KMS-11 (cell line): Measurements from ENCODE around the gene KCNQ1.

Experiments
- H2AFZ ChIP-seq: fragments of 200-600 bp; sonication (generic); 2 replicates; pipeline ENCODE4 v1.6.1; 2016; ENCODE audit warnings: antibody characterized with exemption, mixed run types, low read depth
- H3K27ac ChIP-seq: fragments of 200-600 bp; sonication (generic); 2 replicates; pipeline ENCODE4 v1.6.1; 2016; ENCODE audit warnings: mild to moderate bottlenecking, mixed run types
- H3K27me3 ChIP-seq: fragments of 200-600 bp; sonication (generic); 2 replicates; pipeline ENCODE4 v1.6.1; 2017; ENCODE audit warnings: mild to moderate bottlenecking, low read depth, mixed run types, moderate library complexity; ENCODE audit not compliant: insufficient read depth
- H3K36me3 ChIP-seq: fragments of 200-600 bp; sonication (generic); 2 replicates; pipeline ENCODE4 v1.6.1; 2017; ENCODE audit warnings: mild to moderate bottlenecking, mixed run types; ENCODE audit not compliant: insufficient read depth
- H3K4me1 ChIP-seq: fragments of 200-600 bp; sonication (generic); 2 replicates; pipeline ENCODE4 v1.6.1; 2016; ENCODE audit warnings: mild to moderate bottlenecking, low read depth, mixed run types; ENCODE audit not compliant: poor library complexity, severe bottlenecking
- H3K4me2 ChIP-seq: fragments of 200-600 bp; sonication (generic); 2 replicates; pipeline ENCODE4 v1.7.0; 2016; ENCODE audit warnings: mild to moderate bottlenecking, mixed run types
- H3K4me3 ChIP-seq: fragments of 200-600 bp; sonication (generic); IDR thresholded peaks from 2 replicates; pipeline ENCODE4 v1.6.1; 2017; ENCODE audit warnings: low read depth, low read length, mixed read lengths; ENCODE audit not compliant: insufficient read depth
- H3K79me2 ChIP-seq: fragments of 200-600 bp; sonication (generic); 2 replicates; pipeline ENCODE4 v1.6.1; 2016; ENCODE audit warnings: low read depth, mixed run types; ENCODE audit not compliant: insufficient read depth
- H3K9ac ChIP-seq: fragments of 200-600 bp; sonication (generic); 2 replicates; pipeline ENCODE4 v1.6.1; 2016; ENCODE audit warnings: mild to moderate bottlenecking, mixed run types
- H4K20me1 ChIP-seq: fragments of 200-600 bp; sonication (generic); 2 replicates; pipeline ENCODE4 v1.6.1; 2016; ENCODE audit warnings: mild to moderate bottlenecking, mixed run types; ENCODE audit not compliant: insufficient read depth
- CTCF ChIP-seq: fragments of 200-600 bp; sonication (generic); conservative IDR thresholded peaks from 2 replicates; pipeline ENCODE4 v1.6.1; 2017; ENCODE audit warnings: low read depth, mild to moderate bottlenecking, antibody characterized with exemption, low read length, moderate library complexity, mixed read lengths

KCNQ1 gene

GRCh38 chr11:2548596-2548995, 103.8 kb downstream of the KCNQ1 start:
- no peaks in the 10 kb centered on the region for H3K79me2 ChIP-seq
- H3K4me2 ChIP-seq = no peak overlapping the region
- H3K4me1 ChIP-seq = no peaks in the 10 kb centered on the region
- H3K4me3 ChIP-seq = no peak overlapping the region
- no peaks in the 10 kb centered on the region for H4K20me1 ChIP-seq
- no peak overlapping the region for H3K27ac ChIP-seq
- TF ChIP-seq CTCF = no peak
- no peak overlapping the region for H2AFZ ChIP-seq
- no peaks in the 10 kb centered on the region for H3K27me3 ChIP-seq
- H3K9ac ChIP-seq = no peak overlapping the region
- H3K36me3 ChIP-seq = no peaks in the 10 kb centered on the region

- TF ChIP-seq CTCF = no peak
- no peaks in the 10 kb centered on the region for H3K27me3 ChIP-seq
- H3K27ac ChIP-seq = no peak overlapping the region
These were observed 104.3 kb downstream of the KCNQ1 start for GRCh38 chr11:2549080-2549479.

GRCh38 chr11:2549491-2549875, 104.7 kb downstream of the KCNQ1 start:
- Histone ChIP-seq H3K27ac (no peak overlapping the region), H3K4me2 (no peak overlapping the region), H4K20me1 (no peaks in the 10 kb centered on the region), H3K27me3 (no peaks in the 10 kb centered on the region), H3K4me3 (no peak overlapping the region), H3K36me3 (no peaks in the 10 kb centered on the region), H3K9ac (no peak overlapping the region), H2AFZ (no peak overlapping the region), H3K4me1 (no peaks in the 10 kb centered on the region), H3K79me2 (no peaks in the 10 kb centered on the region)
- TF ChIP-seq CTCF = no peak

More at GRCh38 chr11:2549080-2549479, 104.3 kb downstream of the KCNQ1 start:
- H3K4me2 ChIP-seq = no peak overlapping the region
- H3K4me3 ChIP-seq = no peak overlapping the region
- no peak overlapping the region for H2AFZ ChIP-seq
- no peaks in the 10 kb centered on the region for H3K79me2 ChIP-seq
- no peaks in the 10 kb centered on the region for H4K20me1 ChIP-seq
- H3K36me3 ChIP-seq = no peaks in the 10 kb centered on the region
- no peak overlapping the region for H3K9ac ChIP-seq
- no peaks in the 10 kb centered on the region for H3K4me1 ChIP-seq

- H2AFZ ChIP-seq = no peak overlapping the region
- H3K9ac ChIP-seq = no peak overlapping the region
- no peaks in the 10 kb centered on the region for H3K79me2 ChIP-seq
These were observed 105.2 kb downstream of the KCNQ1 start for GRCh38 chr11:2549876-2550605.

More at GRCh38 chr11:2549876-2550605, 105.2 kb downstream of the KCNQ1 start:
- no peaks in the 10 kb centered on the region for H3K27me3 ChIP-seq
- H3K4me3 ChIP-seq = no peak overlapping the region
- H4K20me1 ChIP-seq = no peaks in the 10 kb centered on the region
- H3K4me1 ChIP-seq = no peaks in the 10 kb centered on the region
- H3K27ac ChIP-seq = no peak overlapping the region
- H3K36me3 ChIP-seq = no peaks in the 10 kb centered on the region
- no peak overlapping the region for H3K4me2 ChIP-seq
- TF ChIP-seq CTCF = no peak
